Liver (tissue), 9 donors: Measurements from ENCODE around the gene DEXI. TPM values are rescaled to one million over a fixed set of nuclear protein-coding genes. Genes with fewer than 3 reads are reported as not detected.

Source experiments
- DNase-seq: peaks from one replicate; pipeline ENCODE4 v3.0.0-alpha.2; 2017; ENCODE audit warnings: low spot score
- H3K27ac ChIP-seq, 2 donors: one replicate each; pipeline ENCODE4 v1.7.0; 2013; ENCODE audit warnings: inconsistent platforms in 2 of 2, low read length in 2 of 2, control low read depth in 1 of 2, low read depth in 1 of 2, mild to moderate bottlenecking in 1 of 2
- H3K27me3 ChIP-seq, 4 donors: one replicate each; pipeline versions ENCODE4 v1.6.1 to v1.7.0; 2013; ENCODE audit warnings: low read length in 3 of 4, inconsistent platforms in 1 of 4, mild to moderate bottlenecking in 1 of 4, moderate library complexity in 1 of 4; ENCODE audit not compliant: control insufficient read depth in 4 of 4, insufficient read depth in 4 of 4
- H3K36me3 ChIP-seq, 4 donors: one replicate each; pipeline versions ENCODE4 v1.6.1 to v1.7.0; 2013; ENCODE audit warnings: low read length in 3 of 4, mild to moderate bottlenecking in 3 of 4, low read depth in 1 of 4, moderate library complexity in 1 of 4; ENCODE audit not compliant: control insufficient read depth in 4 of 4, insufficient read depth in 3 of 4
- H3K4me1 ChIP-seq, 4 donors: one replicate each; pipeline versions ENCODE4 v1.6.1 to v1.7.0; 2013; ENCODE audit warnings: low read length in 3 of 4, mild to moderate bottlenecking in 3 of 4, moderate library complexity in 1 of 4; ENCODE audit not compliant: control insufficient read depth in 4 of 4, insufficient read depth in 4 of 4
- H3K4me3 ChIP-seq, 3 donors: one replicate each; pipeline versions ENCODE4 v1.6.1 to v1.7.0; 2013; ENCODE audit warnings: low read length in 3 of 3, control low read depth in 1 of 3, low read depth in 1 of 3, mild to moderate bottlenecking in 1 of 3
- H3K9ac ChIP-seq, 2 donors: one replicate each; pipeline ENCODE4 v1.7.0; 2013; ENCODE audit warnings: low read length in 2 of 2, mild to moderate bottlenecking in 2 of 2, moderate library complexity in 2 of 2, control low read depth in 1 of 2, low read depth in 1 of 2
- H3K9me3 ChIP-seq, 4 donors: one replicate each; pipeline versions ENCODE4 v1.6.1 to v1.7.0; 2013; ENCODE audit warnings: low read length in 3 of 4; ENCODE audit not compliant: control insufficient read depth in 4 of 4
- ATF3 ChIP-seq: IDR thresholded peaks from 2 replicates; pipeline ENCODE4 v1.6.1; 2016; ENCODE audit warnings: antibody characterized with exemption
- CTCF ChIP-seq: fragments of 150-350 bp; IDR thresholded peaks from 2 replicates; pipeline ENCODE4 v1.5.1; 2017; ENCODE audit warnings: improper control_type of control experiment, low read depth, low read length; ENCODE audit not compliant: missing input control
- EGR1 ChIP-seq, 2 donors: IDR thresholded peaks; 2 replicates each; pipeline ENCODE4 v1.6.1; 2016 to 2018; ENCODE audit warnings: antibody characterized with exemption in 2 of 2, low read depth in 2 of 2
- FOXA1 ChIP-seq: IDR thresholded peaks from 2 replicates; pipeline ENCODE4 v1.6.1; 2016; ENCODE audit warnings: antibody characterized with exemption
- FOXA2 ChIP-seq: IDR thresholded peaks from 2 replicates; pipeline ENCODE4 v1.6.1; 2016; ENCODE audit warnings: antibody characterized with exemption
- HNF4A ChIP-seq, 2 donors: conservative IDR thresholded peaks; 2 replicates each; pipeline ENCODE4 v1.6.1; 2016; ENCODE audit warnings: antibody characterized with exemption in 2 of 2, mild to moderate bottlenecking in 2 of 2
- JUND ChIP-seq, 2 donors: IDR thresholded peaks; 2 replicates each; pipeline ENCODE4 v1.6.1; 2016; ENCODE audit warnings: antibody characterized with exemption in 2 of 2
- MAX ChIP-seq: IDR thresholded peaks from 2 replicates; pipeline ENCODE4 v1.6.1; 2016; ENCODE audit warnings: antibody characterized with exemption
- NR2F2 ChIP-seq: IDR thresholded peaks from 2 replicates; pipeline ENCODE4 v1.6.1; 2016; ENCODE audit warnings: antibody characterized with exemption
- RAD21 ChIP-seq, 2 donors: IDR thresholded peaks; 2 replicates each; pipeline ENCODE4 v1.6.1; 2016; ENCODE audit warnings: antibody characterized with exemption in 2 of 2, mild to moderate bottlenecking in 2 of 2
- RXRA ChIP-seq, 2 donors: IDR thresholded peaks; 2 replicates each; pipeline ENCODE4 v1.6.1; 2017 to 2018; ENCODE audit warnings: antibody characterized with exemption in 2 of 2, mild to moderate bottlenecking in 1 of 2
- SP1 ChIP-seq: IDR thresholded peaks from 2 replicates; pipeline ENCODE4 v1.6.1; 2018; ENCODE audit warnings: antibody characterized with exemption, mild to moderate bottlenecking
- TAF1 ChIP-seq: conservative IDR thresholded peaks from 2 replicates; pipeline ENCODE4 v1.6.1; 2016; ENCODE audit warnings: antibody characterized with exemption, mild to moderate bottlenecking
- ZBTB33 ChIP-seq: IDR thresholded peaks from 2 replicates; pipeline ENCODE4 v1.6.1; 2016; ENCODE audit warnings: antibody characterized with exemption
- WGBS: extraction: QIAGEN DNeasy Blood & Tissue Kit; methylation state at CpG from one replicate; pipeline ENCODE4 v1.1.7; 2013; 5-methylcytosine and 5-hydroxymethylcytosine counted together
- polyA plus RNA-seq, 2 donors: library from polyadenylated mRNA; stranded (reverse) in 1 of 2; unstranded in 1 of 2; fragments of 200-250 nt in 1 of 2; fragments of >200 nt in 1 of 2; fragmentation: Nextera tagmentation in 1 of 2; extraction: Ambion mirVana in 1 of 2; gene quantifications; one replicate each; pipeline versions ENCODE4 v1.2.1 to v1.2.3, GENCODE V29; 2013 to 2015
- total RNA-seq, 2 donors: library from RNA; depleted of rRNA; stranded (reverse); fragments of >200 nt; gene quantifications; one replicate each; pipeline ENCODE4 v1.2.3, GENCODE V29; 2014
- donor health status: healthy.
- donor health status: healthy.
- donor health status: healthy.
- donor health status: healthy.
- donor health status: healthy.

DEXI gene
- total and polyA plus RNA-seq, 4 donors, result 13.6 to 69.9 (median 41.8) TPM

- TF ChIP-seq SP1 (no peak), JUND (IDR thresholded peaks at IDR 0.05) (no peak), MAX (no peak)
Measured at GRCh38 chr16:10892782-10893318, 49.4 kb downstream of the DEXI start (continued).

GRCh38 chr16:10889855-10890254 is 52.4 kb downstream of the DEXI start:
- WGBS, result 85% methylated on average over 4 of the region's 4 CpGs
- Histone ChIP-seq H3K27ac (no peak overlapping the region), H3K9ac (no peak overlapping the region), H3K9me3 (no peaks in the 10 kb centered on the region), H3K4me3 (no peak overlapping the region), H3K4me1 (no peaks in the 10 kb centered on the region), H3K36me3 (no peaks in the 10 kb centered on the region), H3K27me3 (no peaks in the 10 kb centered on the region)
- TF ChIP-seq FOXA2 (no peak), SP1 (no peak), TAF1 (no peak), RAD21 (IDR thresholded peaks at IDR 0.05) (no peak), ZBTB33 (no peak), ATF3 (no peak), CTCF (no peak), RXRA (IDR thresholded peaks at IDR 0.05) (no peak), HNF4A (conservative IDR thresholded peaks at IDR 0.05) (no peak), NR2F2 (no peak)
- no peak for DNase-seq

GRCh38 chr16:10888320-10888937 is 53.8 kb downstream of the DEXI start:
- no peak overlapping the region for H3K9ac ChIP-seq
- H3K4me3 ChIP-seq, result no peak overlapping the region
- no peak overlapping the region for H3K27ac ChIP-seq
- WGBS, result 69% methylated on average over 10 of the region's 10 CpGs
- no peaks in the 10 kb centered on the region for H3K4me1 ChIP-seq
- TF ChIP-seq FOXA2 (no peak), EGR1 (IDR thresholded peaks at IDR 0.05; ENCODE audit: low read depth in 2 of 2) (no peak), SP1 (no peak), FOXA1 (no peak), RAD21 (IDR thresholded peaks at IDR 0.05) (no peak), TAF1 (no peak), RXRA (IDR thresholded peaks at IDR 0.05) (no peak), ZBTB33 (no peak)
- H3K9me3 ChIP-seq, result no peaks in the 10 kb centered on the region
- H3K36me3 ChIP-seq, result no peaks in the 10 kb centered on the region
- no peak for DNase-seq
- H3K27me3 ChIP-seq, result no peaks in the 10 kb centered on the region
